ENCODE data around the gene CABLES2.
"Not testable (repeated sequence)": the region's sequence is repeated elsewhere in the genome, so short reads cannot be mapped to it uniquely, and the experiment has no call there.

Gene CABLES2

DNA sequence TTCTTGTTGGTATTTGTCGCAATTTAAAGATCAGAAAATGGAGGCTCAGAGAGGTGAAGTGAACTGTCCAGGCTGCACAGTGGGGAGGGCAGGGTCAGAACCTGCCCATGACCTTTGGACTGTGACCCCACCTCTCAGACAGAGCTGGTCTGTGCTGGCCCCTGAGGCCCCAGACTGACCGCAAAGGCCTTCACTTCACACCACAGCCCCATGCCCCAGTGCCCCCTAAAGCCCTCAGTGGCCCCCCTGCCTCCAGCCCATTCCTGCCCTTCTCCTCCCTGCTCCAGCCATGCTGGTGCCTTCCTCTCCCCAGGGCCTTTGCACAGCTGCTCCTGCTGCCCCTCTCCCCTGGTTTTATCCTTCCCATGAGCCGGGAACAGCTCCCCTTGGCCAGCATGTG lies 29.6 kb upstream of the CABLES2 start:
- no peak for DNase-seq (ENCODE audit: low spot score)

- no peak for DNase-seq (ENCODE audit: low spot score)
Measured at GRCh38 chr20:62433658-62434497, 26.8 kb upstream of the CABLES2 start.

- no peak for DNase-seq (ENCODE audit: low spot score)
Measured at GRCh38 chr20:62430866-62431447, 23.9 kb upstream of the CABLES2 start.

GRCh38 chr20:62430311-62430853 lies 23.3 kb upstream of the CABLES2 start:
- DNase-seq (ENCODE audit: low spot score) = no peak

- DNase-seq (ENCODE audit: low spot score) = no peak
Measured at GRCh38 chr20:62429455-62430310, 22.6 kb upstream of the CABLES2 start.

DNA sequence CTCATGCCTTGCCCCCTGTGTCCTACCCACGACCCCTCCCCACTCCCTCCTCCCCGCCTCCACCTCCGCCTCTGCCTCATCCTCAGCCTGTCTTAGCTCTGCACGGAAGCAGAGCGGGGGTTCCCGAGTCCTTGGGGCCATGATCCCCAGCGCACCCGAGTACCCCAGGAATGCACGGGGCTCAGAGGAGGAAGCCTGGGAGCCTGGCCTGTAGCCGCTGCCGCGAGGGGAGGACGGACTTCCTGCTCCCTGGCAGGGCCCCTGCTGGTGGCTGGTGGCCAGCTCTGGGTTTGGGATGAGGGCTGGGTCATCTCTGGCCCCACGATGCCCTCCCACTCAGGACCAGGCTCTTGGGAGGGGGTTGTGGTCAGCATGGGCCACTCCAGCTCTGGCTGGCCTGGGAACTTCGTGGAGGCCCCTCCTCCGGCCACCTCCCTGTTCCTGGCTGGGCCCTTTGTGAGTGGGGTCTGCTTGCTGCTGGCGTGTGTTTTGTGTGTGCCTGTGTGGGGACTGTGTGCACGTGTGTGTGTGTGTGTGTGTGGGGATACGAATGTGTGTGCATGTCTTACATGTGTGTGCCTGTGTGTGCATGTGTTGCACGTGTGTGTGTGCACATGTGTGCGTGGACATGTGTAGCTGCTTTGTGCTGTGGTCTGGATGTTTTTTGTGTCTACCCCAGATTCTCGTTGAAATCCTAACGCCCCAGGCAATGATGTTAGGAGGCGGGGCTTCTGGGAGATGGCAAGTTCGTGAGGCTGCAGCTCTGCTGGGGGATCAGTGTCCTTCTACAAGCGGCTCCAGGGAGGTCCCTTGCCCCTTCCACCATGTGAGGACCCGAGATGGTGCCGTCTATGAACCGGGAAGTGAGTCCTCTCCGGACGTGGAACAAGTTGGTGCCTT lies 21.6 kb upstream of the CABLES2 start:
- DNase-seq (ENCODE audit: low spot score) = no peak

DNA sequence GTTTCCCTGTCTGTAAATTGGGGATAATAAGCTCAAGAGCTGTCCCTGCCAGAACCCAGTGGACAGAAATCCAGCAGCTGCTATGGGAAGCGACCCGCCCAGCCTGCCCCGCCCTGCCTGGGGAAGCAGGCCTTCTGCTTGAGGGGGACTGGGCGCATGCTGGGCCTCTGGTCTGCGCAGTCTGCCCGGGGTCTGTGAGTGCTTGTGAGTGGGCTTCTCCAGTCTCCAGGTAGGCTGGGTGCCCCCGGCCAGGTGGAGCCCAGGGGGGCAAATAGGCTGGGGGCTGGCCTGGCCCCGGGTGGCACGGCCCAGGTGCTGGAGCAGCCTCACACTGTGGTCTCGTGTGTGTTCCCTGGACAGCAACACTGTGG lies 20.9 kb upstream of the CABLES2 start:
- no peak for DNase-seq (ENCODE audit: low spot score)

DNA sequence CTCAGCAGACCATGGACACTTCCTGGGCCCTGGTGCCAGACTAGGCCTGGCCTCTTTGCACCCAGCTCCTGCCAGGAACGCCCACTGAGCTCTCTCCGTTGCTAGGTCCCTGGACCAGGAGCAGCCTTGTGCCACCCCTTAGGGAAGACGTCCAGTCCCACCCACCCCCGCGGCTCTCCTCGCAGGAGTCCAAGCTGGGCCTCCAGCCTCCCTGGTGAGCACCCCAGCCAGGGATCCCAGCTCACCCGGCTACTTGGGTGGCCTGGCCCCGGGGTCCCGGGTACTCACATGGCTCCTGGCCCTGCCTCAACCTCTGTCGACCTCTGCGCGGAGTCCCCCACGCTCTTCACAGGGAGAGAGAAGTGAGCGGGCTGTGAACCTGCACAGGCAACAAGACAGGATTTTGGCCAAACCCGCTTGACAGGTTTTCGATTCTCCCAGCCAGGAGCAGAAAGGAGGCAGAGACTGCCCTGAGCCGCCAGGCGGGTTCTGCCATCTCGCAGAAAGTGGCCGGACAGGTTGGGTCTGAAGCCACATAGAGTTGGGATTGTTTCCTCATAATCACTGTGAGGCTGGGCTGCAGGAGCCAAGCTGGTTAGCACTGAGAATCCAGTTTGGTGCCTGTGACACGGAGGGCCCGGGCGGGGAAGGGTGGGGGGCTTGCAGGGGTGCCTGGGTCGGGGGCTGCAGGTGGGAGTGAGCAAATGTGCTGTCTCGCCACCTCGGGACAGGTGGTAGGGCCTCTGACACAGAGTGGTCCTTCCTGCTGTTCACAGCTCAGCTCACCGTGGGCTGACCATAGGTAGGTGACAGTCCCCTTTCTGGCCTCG lies 20.3 kb upstream of the CABLES2 start, which contains the start of gene RBBP8NL:
Gene RBBP8NL (minus strand): TSS at position 368 of the 830 bp plus-strand sequence. CDS start 7,892 bp downstream, outside the sequence.
- no peak for DNase-seq (ENCODE audit: low spot score)

DNA sequence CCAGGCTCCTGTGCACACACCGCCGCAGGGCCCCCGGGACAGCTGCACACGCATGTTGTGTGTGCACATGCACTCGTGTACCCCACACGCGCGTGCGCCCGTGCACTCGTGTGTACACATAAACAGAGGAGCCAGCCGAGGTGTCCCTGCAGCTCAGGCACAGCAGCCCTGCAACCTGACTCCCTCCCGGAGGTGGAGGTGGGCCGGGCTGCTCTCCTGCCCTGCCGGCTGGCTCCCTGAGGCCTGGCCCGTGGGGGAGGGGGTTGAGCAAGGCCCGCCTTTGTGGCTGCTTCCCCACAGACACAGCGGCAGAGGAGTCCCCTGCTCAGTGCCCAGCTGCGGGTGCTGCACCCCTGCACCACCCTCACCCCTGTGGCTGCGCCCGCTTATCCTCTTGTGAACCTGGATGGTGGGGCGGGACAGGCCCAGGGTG lies 19.6 kb upstream of the CABLES2 start:
- no peak for DNase-seq (ENCODE audit: low spot score)

DNA sequence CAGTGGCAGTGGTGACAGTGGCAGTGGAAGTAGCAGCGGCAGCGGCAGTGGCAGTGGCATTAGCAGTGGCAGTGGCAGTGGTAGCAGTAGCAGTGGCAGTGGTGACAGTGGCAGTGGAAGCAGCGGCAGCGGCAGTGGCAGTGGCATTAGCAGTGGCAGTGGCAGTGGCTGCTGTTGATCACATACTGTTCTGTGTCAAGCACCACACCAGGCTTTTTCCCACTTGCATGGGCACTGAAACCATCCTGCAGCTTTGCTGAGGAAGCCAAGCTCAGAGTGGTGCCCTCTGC lies 18.9 kb upstream of the CABLES2 start:
- DNase-seq (ENCODE audit: low spot score) = not testable (repeated sequence)

DNA sequence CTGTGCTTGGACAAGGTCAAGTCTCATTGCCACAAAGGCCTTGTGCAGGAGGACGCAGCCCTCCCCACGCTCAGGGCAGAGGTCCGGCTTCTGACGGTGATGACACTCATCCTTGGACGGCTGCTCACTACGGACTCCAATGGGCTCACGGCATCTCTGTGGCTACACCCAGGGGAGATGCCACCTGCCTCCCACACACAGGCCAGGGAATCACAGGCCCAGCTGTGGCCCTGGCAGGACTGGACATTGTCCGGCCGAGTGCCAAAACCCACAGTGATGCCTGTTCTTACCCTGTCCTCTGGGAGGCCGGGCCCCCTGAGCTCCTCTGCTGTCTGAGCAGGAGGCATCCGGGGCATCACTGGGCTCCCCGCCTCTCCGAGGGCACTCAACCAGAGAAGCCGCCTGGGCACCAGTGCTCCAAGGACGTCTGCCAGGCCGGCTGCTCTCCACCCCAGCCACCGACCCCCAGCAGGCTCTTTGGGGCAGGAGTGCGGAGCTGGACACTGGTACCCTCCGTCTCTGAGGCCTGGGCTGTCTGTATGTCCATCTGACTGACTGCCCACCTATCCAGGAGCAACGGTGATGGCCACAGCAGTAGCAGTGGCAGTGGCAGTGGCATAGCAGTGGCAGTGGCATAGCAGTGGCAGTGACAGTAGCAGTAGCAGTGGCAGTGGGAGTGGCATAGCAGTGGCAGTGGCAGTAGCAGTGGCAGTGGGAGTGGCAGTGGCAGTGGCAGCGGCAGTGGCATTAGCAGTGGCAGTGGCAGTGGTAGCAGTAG lies 18.4 kb upstream of the CABLES2 start:
- no peak for DNase-seq (ENCODE audit: low spot score)

DNA sequence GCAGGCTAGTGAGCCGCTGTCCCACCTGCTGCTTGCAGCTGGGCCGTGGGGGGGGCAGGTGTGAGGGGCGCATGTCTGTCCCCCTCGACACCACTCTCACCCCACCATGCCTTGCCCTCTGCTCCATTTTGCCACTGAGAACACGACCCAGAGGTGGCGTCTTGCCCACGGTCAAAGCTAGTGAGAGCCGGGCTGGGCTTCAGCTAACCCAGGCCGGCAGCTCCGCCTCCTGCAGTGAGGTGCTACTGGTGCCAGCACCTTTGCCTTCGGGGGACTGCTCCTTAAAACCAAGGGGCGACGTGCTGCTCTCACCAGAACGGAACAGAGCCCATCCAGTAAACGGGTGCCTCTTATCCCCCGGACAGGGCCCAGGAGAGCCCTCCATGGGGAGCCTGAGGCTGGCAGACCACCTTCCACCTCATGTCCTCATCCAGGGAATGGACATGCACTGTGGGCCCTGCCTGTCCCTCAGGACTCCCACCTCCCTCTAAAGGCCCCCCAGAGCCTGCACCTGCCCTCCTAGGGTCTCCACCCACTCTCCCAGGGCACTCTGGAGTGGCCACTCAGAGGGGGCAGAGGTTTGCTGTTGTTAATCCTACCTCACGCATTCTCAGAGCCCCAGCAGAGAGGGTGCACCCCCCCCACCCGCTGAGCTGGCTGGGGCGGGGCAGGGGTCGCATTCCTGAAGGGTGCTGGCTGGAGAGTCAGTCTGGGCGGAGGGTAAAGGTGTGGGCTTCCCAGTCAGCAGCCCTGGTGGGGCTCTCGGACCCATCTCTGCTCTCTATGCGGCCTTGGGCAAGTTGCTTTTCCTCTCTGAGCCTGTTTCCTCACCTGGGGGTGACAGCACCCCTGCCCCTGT lies 17.4 kb upstream of the CABLES2 start:
- no peak for DNase-seq (ENCODE audit: low spot score)

DNA sequence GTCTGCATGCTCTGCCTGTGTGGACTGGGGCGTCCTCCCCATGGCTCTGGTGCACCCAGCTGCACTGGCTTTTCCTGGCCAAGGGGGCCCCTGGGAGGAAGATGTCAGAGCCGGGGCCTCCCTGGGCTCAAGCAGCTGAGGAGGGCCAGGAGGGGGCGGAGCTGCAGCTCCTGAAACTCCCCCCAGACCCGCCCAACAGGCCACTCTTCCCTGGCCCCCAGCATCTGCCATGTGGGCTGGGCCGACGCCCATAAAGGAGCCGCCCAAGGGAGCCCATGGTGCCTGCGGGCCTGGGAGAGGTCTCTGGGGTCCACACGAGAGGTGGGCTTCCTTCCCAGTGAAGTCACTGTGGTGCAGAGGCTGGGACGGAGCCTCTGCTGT lies 16.2 kb upstream of the CABLES2 start:
- DNase-seq (ENCODE audit: low spot score) = no peak

DNA sequence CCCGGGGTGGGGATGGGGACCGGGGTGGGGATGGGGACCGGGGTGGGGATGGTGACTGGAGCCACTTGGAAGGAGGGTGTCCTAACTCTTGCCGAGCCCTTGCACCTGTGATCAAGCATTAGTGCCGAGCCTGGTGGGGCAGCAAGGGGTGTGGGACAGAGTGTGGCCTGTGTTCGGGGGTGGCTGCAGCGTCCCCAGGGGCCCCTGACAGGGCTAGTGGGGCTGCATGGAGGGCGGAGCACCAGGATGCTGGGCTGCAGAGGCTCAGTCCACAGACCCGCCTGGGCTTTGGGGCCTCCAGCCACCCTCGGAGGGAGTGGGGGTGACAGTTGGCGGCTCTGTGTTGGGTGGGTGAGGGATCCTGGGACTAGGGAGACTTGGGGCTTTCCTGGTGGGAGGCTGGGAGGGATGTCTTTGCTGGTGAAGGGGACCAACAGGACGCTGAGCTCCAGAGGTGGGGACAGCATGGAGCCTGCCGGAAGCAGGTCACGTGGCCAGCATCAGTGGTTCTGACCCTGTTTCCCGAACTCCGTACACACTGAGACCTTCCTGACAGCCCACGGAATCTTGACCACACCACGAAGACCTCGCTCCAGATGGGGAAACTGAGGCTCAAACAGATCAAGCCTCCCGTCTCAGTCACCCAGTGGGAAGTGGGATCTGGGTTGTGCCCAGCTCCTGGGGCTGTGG lies 15.7 kb upstream of the CABLES2 start:
- DNase-seq (ENCODE audit: low spot score) = no peak

GRCh38 chr20:62421716-62421990 lies 14.6 kb upstream of the CABLES2 start:
- no peak for DNase-seq (ENCODE audit: low spot score)

GRCh38 chr20:62420846-62421715 lies 14.0 kb upstream of the CABLES2 start:
- DNase-seq (ENCODE audit: low spot score) = no peak

GRCh38 chr20:62419759-62420158 lies 12.7 kb upstream of the CABLES2 start:
- no peak for DNase-seq (ENCODE audit: low spot score)

Measured in RKO (cell line).